ENCODE data around the gene RFX5.

RFX5 gene

DNA sequence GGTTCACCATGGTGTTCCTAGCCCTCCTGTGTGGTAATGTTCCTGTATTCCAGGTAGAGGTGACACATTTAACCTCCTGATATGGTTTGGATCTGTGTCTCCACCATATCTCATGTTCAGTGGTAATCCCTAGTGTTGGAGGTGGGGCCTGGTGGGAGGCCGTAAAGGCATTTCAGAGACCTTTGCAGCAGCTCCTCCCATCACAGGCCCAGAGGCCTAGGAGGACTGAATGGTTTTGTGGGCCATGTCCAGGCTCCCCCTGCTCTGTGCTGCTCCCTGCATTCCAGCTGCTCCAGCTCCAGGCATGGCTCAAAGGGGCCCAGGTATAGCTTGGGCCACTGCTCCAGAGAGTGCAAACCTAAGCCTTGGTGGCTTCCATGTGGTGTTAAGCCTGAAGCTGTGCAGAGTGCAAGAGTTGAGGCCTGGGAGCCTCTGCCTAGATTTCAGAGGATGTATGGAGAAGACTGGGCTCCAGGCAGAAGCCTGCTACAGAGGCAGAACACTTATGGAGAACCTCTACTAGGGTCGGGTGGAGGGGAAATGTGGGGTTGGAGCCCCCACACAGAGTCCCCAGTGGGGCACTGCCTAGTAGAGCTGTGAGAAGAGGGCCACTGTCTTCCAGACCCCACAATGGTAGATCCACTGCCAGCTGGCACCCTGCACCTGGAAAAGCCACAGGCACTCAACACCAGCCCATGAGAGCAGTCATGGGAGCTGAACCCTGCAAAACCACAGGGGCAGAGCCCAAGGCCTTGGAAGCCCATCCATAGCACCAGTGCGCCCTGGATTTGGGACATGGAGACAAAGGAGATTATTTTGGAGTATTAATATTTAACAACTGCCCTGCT, 15.5 kb upstream of the RFX5 start:
- no peaks in the 10 kb centered on the region for H3K9me2 ChIP-seq (replicated peaks; ENCODE audit: insufficient read depth, low read length)
- no peak overlapping the region for H3K9ac ChIP-seq (ENCODE audit: low read length)
- H3K27me3 ChIP-seq (ENCODE audit: low read length) = no peaks in the 10 kb centered on the region
- no peak overlapping the region for H3K27ac ChIP-seq (ENCODE audit: low read depth, low read length)
- no peaks in the 10 kb centered on the region for H4K20me1 ChIP-seq (ENCODE audit: low read depth, low read length)
- H3K36me3 ChIP-seq (ENCODE audit: low read length) = no peaks in the 10 kb centered on the region
- H3K4me2 ChIP-seq (ENCODE audit: low read depth, low read length, poor library complexity, severe bottlenecking) = no peak overlapping the region
- H3K9me3 ChIP-seq (ENCODE audit: insufficient read depth, low read length) = peaks cover 15% of the 10 kb centered on the region; the same call in 1 of the 2 replicates
- no peaks in the 10 kb centered on the region for H3F3A ChIP-seq (ENCODE audit: insufficient read depth)
- no peak overlapping the region for H2AFZ ChIP-seq (ENCODE audit: low read depth, low read length, severe bottlenecking)
- H3K79me2 ChIP-seq (ENCODE audit: insufficient read depth, low read length) = no peaks in the 10 kb centered on the region
- TF ChIP-seq, protein P1, sequence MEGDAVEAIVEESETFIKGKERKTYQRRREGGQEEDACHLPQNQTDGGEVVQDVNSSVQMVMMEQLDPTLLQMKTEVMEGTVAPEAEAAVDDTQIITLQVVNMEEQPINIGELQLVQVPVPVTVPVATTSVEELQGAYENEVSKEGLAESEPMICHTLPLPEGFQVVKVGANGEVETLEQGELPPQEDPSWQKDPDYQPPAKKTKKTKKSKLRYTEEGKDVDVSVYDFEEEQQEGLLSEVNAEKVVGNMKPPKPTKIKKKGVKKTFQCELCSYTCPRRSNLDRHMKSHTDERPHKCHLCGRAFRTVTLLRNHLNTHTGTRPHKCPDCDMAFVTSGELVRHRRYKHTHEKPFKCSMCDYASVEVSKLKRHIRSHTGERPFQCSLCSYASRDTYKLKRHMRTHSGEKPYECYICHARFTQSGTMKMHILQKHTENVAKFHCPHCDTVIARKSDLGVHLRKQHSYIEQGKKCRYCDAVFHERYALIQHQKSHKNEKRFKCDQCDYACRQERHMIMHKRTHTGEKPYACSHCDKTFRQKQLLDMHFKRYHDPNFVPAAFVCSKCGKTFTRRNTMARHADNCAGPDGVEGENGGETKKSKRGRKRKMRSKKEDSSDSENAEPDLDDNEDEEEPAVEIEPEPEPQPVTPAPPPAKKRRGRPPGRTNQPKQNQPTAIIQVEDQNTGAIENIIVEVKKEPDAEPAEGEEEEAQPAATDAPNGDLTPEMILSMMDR (IDR thresholded peaks at IDR 0.05; ENCODE audit: insufficient read depth, low read length, poor library complexity, severe bottlenecking) = no peak
- no peak for TF ChIP-seq EZH2phosphoT487 (conservative IDR thresholded peaks at IDR 0.05; ENCODE audit: low read length)
- no peak overlapping the region for H3K4me3 ChIP-seq (ENCODE audit: insufficient read depth, low read length, poor library complexity, severe bottlenecking)

GRCh38 chr1:151361883-151362282, 14.8 kb upstream of the RFX5 start:
- TF ChIP-seq EZH2phosphoT487 (conservative IDR thresholded peaks at IDR 0.05; ENCODE audit: low read length) = no peak
- TF ChIP-seq, protein P1 (IDR thresholded peaks at IDR 0.05; ENCODE audit: insufficient read depth, low read length, poor library complexity, severe bottlenecking) = no peak
- H3K79me2 ChIP-seq (ENCODE audit: insufficient read depth, low read length) = no peaks in the 10 kb centered on the region
- no peaks in the 10 kb centered on the region for H3K36me3 ChIP-seq (ENCODE audit: low read length)
- H3K9me2 ChIP-seq (replicated peaks; ENCODE audit: insufficient read depth, low read length) = no peaks in the 10 kb centered on the region
- H3K27ac ChIP-seq (ENCODE audit: low read depth, low read length) = no peak overlapping the region
- no peak overlapping the region for H2AFZ ChIP-seq (ENCODE audit: low read depth, low read length, severe bottlenecking)
- H3K27me3 ChIP-seq (ENCODE audit: low read length) = no peaks in the 10 kb centered on the region
- peaks cover 15% of the 10 kb centered on the region; the same call in 1 of the 2 replicates for H3K9me3 ChIP-seq (ENCODE audit: insufficient read depth, low read length)
- no peaks in the 10 kb centered on the region for H3F3A ChIP-seq (ENCODE audit: insufficient read depth)
- no peak overlapping the region for H3K4me3 ChIP-seq (ENCODE audit: insufficient read depth, low read length, poor library complexity, severe bottlenecking)
- H3K4me2 ChIP-seq (ENCODE audit: low read depth, low read length, poor library complexity, severe bottlenecking) = no peak overlapping the region
- H3K9ac ChIP-seq (ENCODE audit: low read length) = no peak overlapping the region
- no peaks in the 10 kb centered on the region for H4K20me1 ChIP-seq (ENCODE audit: low read depth, low read length)

DNA sequence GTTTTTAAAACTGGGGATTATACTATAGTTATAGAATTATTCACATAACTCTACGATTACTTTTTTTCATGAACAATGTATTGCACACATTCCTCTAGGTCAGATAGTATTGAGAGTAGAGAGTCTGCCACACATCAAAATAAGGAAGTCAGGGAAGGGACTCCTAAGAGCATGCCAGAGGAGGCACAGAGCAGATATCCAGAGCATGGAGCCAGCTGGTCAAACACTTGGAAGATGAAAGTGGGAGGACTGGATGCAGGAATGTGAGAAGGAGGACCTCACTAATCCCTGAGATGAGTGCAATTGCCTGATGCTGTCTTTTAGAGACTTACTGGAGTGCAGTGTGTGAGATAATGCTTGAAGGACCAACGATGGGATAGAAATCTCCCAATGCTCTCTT, 9.6 kb upstream of the RFX5 start:
- no peak for TF ChIP-seq EZH2phosphoT487 (conservative IDR thresholded peaks at IDR 0.05; ENCODE audit: low read length)
- TF ChIP-seq, protein P1 (IDR thresholded peaks at IDR 0.05; ENCODE audit: insufficient read depth, low read length, poor library complexity, severe bottlenecking) = no peak
- H2AFZ ChIP-seq (ENCODE audit: low read depth, low read length, severe bottlenecking) = no peak overlapping the region
- H3K36me3 ChIP-seq (ENCODE audit: low read length) = no peaks in the 10 kb centered on the region
- H3K9me3 ChIP-seq (ENCODE audit: insufficient read depth, low read length) = no peaks in the 10 kb centered on the region; the same call in 1 of the 2 replicates
- H3K4me3 ChIP-seq (ENCODE audit: insufficient read depth, low read length, poor library complexity, severe bottlenecking) = no peak overlapping the region
- H3K9ac ChIP-seq (ENCODE audit: low read length) = no peak overlapping the region
- H3K27ac ChIP-seq (ENCODE audit: low read depth, low read length) = no peak overlapping the region
- no peaks in the 10 kb centered on the region for H3K27me3 ChIP-seq (ENCODE audit: low read length)
- no peaks in the 10 kb centered on the region for H4K20me1 ChIP-seq (ENCODE audit: low read depth, low read length)
- H3F3A ChIP-seq (ENCODE audit: insufficient read depth) = no peaks in the 10 kb centered on the region
- no peaks in the 10 kb centered on the region for H3K9me2 ChIP-seq (replicated peaks; ENCODE audit: insufficient read depth, low read length)
- H3K79me2 ChIP-seq (ENCODE audit: insufficient read depth, low read length) = no peaks in the 10 kb centered on the region
- no peak overlapping the region for H3K4me2 ChIP-seq (ENCODE audit: low read depth, low read length, poor library complexity, severe bottlenecking)

All from SU-DHL-6 (cell line).